Esophagus squamous epithelium (tissue), 5 donors: Measurements from ENCODE around the gene MAPK1IP1L. TPM values are rescaled to one million over a fixed set of nuclear protein-coding genes. Genes with fewer than 3 reads are reported as not detected.

Source experiments
- DNase-seq: peaks from one replicate; lab custom pipeline; 2025; lab: John Stamatoyannopoulos, UW
- H3K27ac ChIP-seq, 4 donors: fragments of 200-600 bp; sonication (generic); one replicate each; pipeline ENCODE4 v1.5.1; 2016 to 2019; ENCODE audit warnings: mild to moderate bottlenecking in 1 of 4
- H3K27me3 ChIP-seq, 4 donors: fragments of 200-600 bp; sonication (generic); 1 replicate in 3 of 4; 2 replicates in 1 of 4; pipeline versions ENCODE4 v1.5.1 to v1.6.0; 2017 to 2021; ENCODE audit warnings: antibody characterized with exemption in 1 of 4
- H3K36me3 ChIP-seq, 3 donors: fragments of 200-600 bp; sonication (generic); one replicate each; pipeline ENCODE4 v1.5.1; 2016 to 2019
- H3K4me1 ChIP-seq, 3 donors: fragments of 200-600 bp; sonication (generic); one replicate each; pipeline ENCODE4 v1.5.1; 2017 to 2019
- H3K4me3 ChIP-seq, 4 donors: fragments of 200-600 bp; sonication (generic); 1 replicate in 3 of 4; 2 replicates in 1 of 4; pipeline ENCODE4 v1.5.1; 2016 to 2019; ENCODE audit warnings: mild to moderate bottlenecking in 2 of 4, moderate library complexity in 1 of 4
- H3K9me3 ChIP-seq, 3 donors: fragments of 200-600 bp; sonication (generic); one replicate each; pipeline ENCODE4 v1.5.1; 2016 to 2019
- CTCF ChIP-seq, 6 experiments: fragments of 450-650 bp in 4 of 6; fragments of 200-600 bp in 2 of 6; sonication (generic) in 2 of 6; IDR thresholded peaks; one replicate each; pipeline ENCODE4 v1.5.1; 2016 to 2019; ENCODE audit warnings: antibody characterized with exemption in 6 of 6, mild to moderate bottlenecking in 4 of 6, moderate library complexity in 4 of 6
- POLR2A ChIP-seq, 4 donors: fragments of 450-650 bp; IDR thresholded peaks; one replicate each; pipeline ENCODE4 v1.6.1; 2017; ENCODE audit warnings: antibody characterized with exemption in 4 of 4, mild to moderate bottlenecking in 4 of 4, moderate library complexity in 3 of 4
- WGBS, 2 donors: methylation state at CpG; one replicate each; pipeline ENCODE4 v1.1.5; 2018; 5-methylcytosine and 5-hydroxymethylcytosine counted together
- intact Hi-C: fragments of 100-400 bp; cut with DNase I; formaldehyde crosslinking; loops from one replicate; pipeline ENCODE4 v1.15.0; 2022
- total RNA-seq, 4 donors: library from RNA; depleted of rRNA; stranded (reverse); fragments of >200 nt; gene quantifications; one replicate each; pipeline ENCODE4 v1.1.0, GENCODE V29; 2016
- donor health status: DM: yes; HTN: yes; CAD: no.

The MAPK1IP1L gene
- total RNA-seq, 4 donors from 2014 or later = 35.3 to 85.3 (median 50.4) TPM

GRCh38 chr14:55111122-55111708, 59.8 kb downstream of the MAPK1IP1L start:
- intact Hi-C loops = no loop called here
- WGBS, 2 donors = 79 to 90% methylated on average over 8 of the region's 10 CpGs
- TF ChIP-seq CTCF (IDR thresholded peaks at IDR 0.05) = no peak
- no peak for DNase-seq
- no peak overlapping the region for H3K4me3 ChIP-seq
- H3K27me3 ChIP-seq = no peaks in the 10 kb centered on the region
- no peaks in the 10 kb centered on the region for H3K36me3 ChIP-seq
- no peak overlapping the region for H3K27ac ChIP-seq
- H3K4me1 ChIP-seq = peaks cover 13 to 43% (median 22%) of the 10 kb centered on the region in 3 donors
- no peaks in the 10 kb centered on the region for H3K9me3 ChIP-seq

GRCh38 chr14:55114720-55115119, 63.3 kb downstream of the MAPK1IP1L start:
- Histone ChIP-seq H3K27me3 (no peaks in the 10 kb centered on the region), H3K27ac (no peak overlapping the region), H3K36me3 (no peaks in the 10 kb centered on the region), H3K4me3 (no peak overlapping the region), H3K4me1 (peaks cover 4 to 43% (median 23%) of the 10 kb centered on the region in 3 donors), H3K9me3 (no peaks in the 10 kb centered on the region)
- 70 to 85% methylated on average over 2 of the region's 2 CpGs for WGBS, 2 donors
- intact Hi-C loops = no loop called here
- no peak for TF ChIP-seq POLR2A (IDR thresholded peaks at IDR 0.05)
- no peak for TF ChIP-seq CTCF (IDR thresholded peaks at IDR 0.05)
- DNase-seq = no peak

GRCh38 chr14:55115460-55115859, 64.0 kb downstream of the MAPK1IP1L start:
- Histone ChIP-seq H3K36me3 (no peaks in the 10 kb centered on the region), H3K4me1 (peaks cover 6 to 50% (median 27%) of the 10 kb centered on the region in 3 donors), H3K9me3 (no peaks in the 10 kb centered on the region), H3K27me3 (no peaks in the 10 kb centered on the region), H3K27ac (no peak overlapping the region), H3K4me3 (no peak overlapping the region)
- TF ChIP-seq CTCF (IDR thresholded peaks at IDR 0.05) = no peak
- TF ChIP-seq POLR2A (IDR thresholded peaks at IDR 0.05) = no peak
- 63 to 68% methylated on average over 1 to 3 of the region's 3 CpGs for WGBS, 2 donors
- intact Hi-C loops = no loop called here
- no peak for DNase-seq

GRCh38 chr14:55115861-55116245, 64.4 kb downstream of the MAPK1IP1L start:
- TF ChIP-seq CTCF (IDR thresholded peaks at IDR 0.05) = no peak
- TF ChIP-seq POLR2A (IDR thresholded peaks at IDR 0.05) = no peak
- no peak for DNase-seq
- WGBS, 2 donors = 71 to 72% methylated on average over 4 of the region's 4 CpGs
- peak overlapping the region in 1 of 4 donors; percentile 15 for H3K27ac ChIP-seq
- no peak overlapping the region for H3K4me3 ChIP-seq
- H3K36me3 ChIP-seq = no peaks in the 10 kb centered on the region
- no peaks in the 10 kb centered on the region for H3K9me3 ChIP-seq
- intact Hi-C loops = no loop called here
- no peaks in the 10 kb centered on the region for H3K27me3 ChIP-seq
- H3K4me1 ChIP-seq = peaks cover 10 to 54% (median 31%) of the 10 kb centered on the region in 3 donors

GRCh38 chr14:55116246-55117030, 65.0 kb downstream of the MAPK1IP1L start:
- H3K4me3 ChIP-seq = no peak overlapping the region
- WGBS, 2 donors = 74 to 83% methylated on average over 10 to 11 of the region's 11 CpGs
- peaks cover 15 to 54% (median 37%) of the 10 kb centered on the region in 3 donors for H3K4me1 ChIP-seq
- H3K9me3 ChIP-seq = no peaks in the 10 kb centered on the region
- DNase-seq = no peak
- H3K36me3 ChIP-seq = no peaks in the 10 kb centered on the region
- H3K27ac ChIP-seq = peak overlapping the region in 1 of 4 donors; percentile 15
- intact Hi-C loops = no loop called here
- no peaks in the 10 kb centered on the region for H3K27me3 ChIP-seq
- TF ChIP-seq POLR2A (IDR thresholded peaks at IDR 0.05) = no peak
- no peak for TF ChIP-seq CTCF (IDR thresholded peaks at IDR 0.05)
